ENCODE results near the gene KCNK3. TPM values are rescaled to one million over a fixed set of nuclear protein-coding genes. Genes with fewer than 3 reads are reported as not detected.

Gene KCNK3
- total and polyA plus RNA-seq, 2 of the 13 experiments (the other 11 are each of a cell fraction or from before 2014, with no cell fraction given) = not detected

GRCh38 chr2:26772064-26773001 lies 79.8 kb downstream of the KCNK3 start (continued):
- TF ChIP-seq KLF13 (CRISPR knock-in tag; IDR thresholded peaks at IDR 0.05) = no peak
- TF ChIP-seq SRSF1 (optimal IDR thresholded peaks at IDR 0.05; ENCODE audit: low read depth, low read length) = no peak
- TF ChIP-seq GFI1 (CRISPR knock-in tag; IDR thresholded peaks at IDR 0.05; ENCODE audit: borderline replicate concordance) = no peak
- TF ChIP-seq FOXO1 (CRISPR knock-in tag; IDR thresholded peaks at IDR 0.05) = peak; percentile 76; the same call in 1 of the 2 replicates
- no peak for TF ChIP-seq ZNF619 (CRISPR knock-in tag; IDR thresholded peaks at IDR 0.05)
- no peak for TF ChIP-seq POLR2AphosphoS5 (IDR thresholded peaks at IDR 0.05; ENCODE audit: low read depth, low read length)
- no peak; the same call in 1 of the 2 replicates for TF ChIP-seq HOXA3 (CRISPR knock-in tag; IDR thresholded peaks at IDR 0.05)
- TF ChIP-seq SOX13 (IDR thresholded peaks at IDR 0.05) = no peak
- peak in 1 of 2 experiments; percentile 64; a peak in 1 of 4 replicates for TF ChIP-seq SOX13 (CRISPR knock-in tag; conservative IDR thresholded peaks at IDR 0.05 in 1 of 2, IDR thresholded peaks at IDR 0.05 in 1 of 2)
- TF ChIP-seq ZNF556 (CRISPR knock-in tag; IDR thresholded peaks at IDR 0.05; ENCODE audit: borderline replicate concordance) = peak; percentile 20; the same call in 1 of the 2 replicates
- TF ChIP-seq ZFP36L2 (CRISPR knock-in tag; IDR thresholded peaks at IDR 0.05) = no peak
- no peak for TF ChIP-seq ZNF3 (CRISPR knock-in tag; IDR thresholded peaks at IDR 0.05)
- no peak for TF ChIP-seq ZNF879 (CRISPR knock-in tag; IDR thresholded peaks at IDR 0.05)
- no peak for TF ChIP-seq ZNF382 (CRISPR knock-in tag; IDR thresholded peaks at IDR 0.05; ENCODE audit: borderline replicate concordance)
- TF ChIP-seq CREB1 (IDR thresholded peaks at IDR 0.05) = no peak
- TF ChIP-seq CREB1 (CRISPR knock-in tag; IDR thresholded peaks at IDR 0.05) = no peak
- no peak for TF ChIP-seq ZNF598 (CRISPR knock-in tag; IDR thresholded peaks at IDR 0.05; ENCODE audit: borderline replicate concordance)
- TF ChIP-seq ZBTB7B (CRISPR knock-in tag; IDR thresholded peaks at IDR 0.05) = no peak
- no peak for TF ChIP-seq ZNF160 (CRISPR knock-in tag; IDR thresholded peaks at IDR 0.05)
- peak; percentile 68 for TF ChIP-seq TEAD3 (CRISPR knock-in tag; optimal IDR thresholded peaks at IDR 0.05; ENCODE audit: borderline replicate concordance)
- TF ChIP-seq ZNF841 (CRISPR knock-in tag; IDR thresholded peaks at IDR 0.05; ENCODE audit: borderline replicate concordance) = no peak
- TF ChIP-seq MED1 (CRISPR knock-in tag; IDR thresholded peaks at IDR 0.05) = peak; percentile 72
- TF ChIP-seq ZGPAT (CRISPR knock-in tag; IDR thresholded peaks at IDR 0.05) = peak; percentile 79
- TF ChIP-seq THAP7 (CRISPR knock-in tag; IDR thresholded peaks at IDR 0.05) = no peak
- TF ChIP-seq ZNF124 (CRISPR knock-in tag; IDR thresholded peaks at IDR 0.05) = no peak
- TF ChIP-seq ATF1 (CRISPR knock-in tag; IDR thresholded peaks at IDR 0.05) = no peak
- TF ChIP-seq ZEB1 (IDR thresholded peaks at IDR 0.05; ENCODE audit: insufficient replicate concordance, low read depth) = no peak
- no peak for TF ChIP-seq SNAPC5 (CRISPR knock-in tag; IDR thresholded peaks at IDR 0.05; ENCODE audit: borderline replicate concordance)
- no peak for TF ChIP-seq LCORL (IDR thresholded peaks at IDR 0.05)
- peak; percentile 92 for TF ChIP-seq LCORL (CRISPR knock-in tag; IDR thresholded peaks at IDR 0.05)
- no peak for TF ChIP-seq EHMT2 (IDR thresholded peaks at IDR 0.05; ENCODE audit: borderline replicate concordance, low read depth, low read length)
- TF ChIP-seq SMAD3 (CRISPR knock-in tag; IDR thresholded peaks at IDR 0.05) = no peak
- TF ChIP-seq KDM5B (CRISPR knock-in tag; IDR thresholded peaks at IDR 0.05; ENCODE audit: borderline replicate concordance) = no peak

All from HepG2 (cell line).